Astrocyte (in vitro differentiated cells and primary cell): Measurements from ENCODE around the gene ATP6V1E1. TPM values are rescaled to one million over a fixed set of nuclear protein-coding genes. Genes with fewer than 3 reads are reported as not detected.
A peak's percentile ranks its signal among the peaks of the same experiment; 100 is the strongest.

Experiments
- DNase-seq: peaks from one replicate; pipeline ENCODE4 v3.0.0-alpha.2; 2010; ENCODE audit warnings: low read depth
- FAIRE-seq: peaks from 2 replicates; lab custom pipeline; 2011; peaks lifted over from hg19 to GRCh38; lab: Jason Lieb, UNC
- H2AFZ ChIP-seq: 2 replicates; pipeline ENCODE4 v1.6.0; 2012; ENCODE audit warnings: low read depth, low read length, inconsistent platforms
- H3K27ac ChIP-seq: 2 replicates; pipeline ENCODE4 v1.5.1; 2011; ENCODE audit warnings: low read depth, low read length, inconsistent platforms
- H3K27me3 ChIP-seq: 2 replicates; pipeline ENCODE4 v1.6.0; 2011; ENCODE audit warnings: low read length, inconsistent platforms; ENCODE audit not compliant: insufficient read depth
- H3K36me3 ChIP-seq: 2 replicates; pipeline ENCODE4 v1.5.1; 2011; ENCODE audit warnings: low read length, inconsistent platforms; ENCODE audit not compliant: insufficient read depth
- H3K4me1 ChIP-seq: 2 replicates; pipeline ENCODE4 v1.5.1; 2011; ENCODE audit warnings: low read length, inconsistent platforms; ENCODE audit not compliant: insufficient read depth
- H3K4me2 ChIP-seq: 2 replicates; pipeline ENCODE4 v1.6.0; 2012; ENCODE audit warnings: low read length, inconsistent platforms
- H3K4me3 ChIP-seq: 2 replicates; pipeline ENCODE4 v1.5.1; 2011; ENCODE audit warnings: low read depth, mild to moderate bottlenecking, low read length, inconsistent platforms; ENCODE audit not compliant: insufficient read depth
- H3K79me2 ChIP-seq: 2 replicates; pipeline ENCODE4 v1.6.0; 2012; ENCODE audit warnings: mild to moderate bottlenecking, low read length, inconsistent platforms; ENCODE audit not compliant: insufficient read depth
- H3K9ac ChIP-seq: 2 replicates; pipeline ENCODE4 v1.6.0; 2012; ENCODE audit warnings: mild to moderate bottlenecking, low read length, inconsistent platforms
- H3K9me3 ChIP-seq: 2 replicates; pipeline ENCODE4 v1.5.1; 2012; ENCODE audit warnings: low read depth, mild to moderate bottlenecking, low read length, inconsistent platforms; ENCODE audit not compliant: insufficient read depth
- H4K20me1 ChIP-seq: 2 replicates; pipeline ENCODE4 v1.6.0; 2012; ENCODE audit warnings: low read length, inconsistent platforms; ENCODE audit not compliant: insufficient read depth
- H3K27ac Mint-ChIP-seq: one replicate; pipeline ENCODE4 v1.8.0; 2021; ENCODE audit warnings: mild to moderate bottlenecking, mixed read lengths; ENCODE audit not compliant: unreplicated experiment
- H3K27me3 Mint-ChIP-seq: one replicate; pipeline ENCODE4 v1.8.0; 2021; ENCODE audit warnings: low read depth, mixed read lengths; ENCODE audit not compliant: unreplicated experiment
- H3K36me3 Mint-ChIP-seq: one replicate; pipeline ENCODE4 v1.8.0; 2021; ENCODE audit warnings: low read depth, mixed read lengths; ENCODE audit not compliant: unreplicated experiment
- H3K4me1 Mint-ChIP-seq: one replicate; pipeline ENCODE4 v1.8.0; 2021; ENCODE audit warnings: low read depth, mixed read lengths; ENCODE audit not compliant: unreplicated experiment
- H3K4me3 Mint-ChIP-seq: one replicate; pipeline ENCODE4 v1.8.0; 2021; ENCODE audit warnings: mild to moderate bottlenecking, moderate library complexity, mixed read lengths; ENCODE audit not compliant: unreplicated experiment
- H3K9me3 Mint-ChIP-seq: one replicate; pipeline ENCODE4 v1.8.0; 2021; ENCODE audit warnings: mild to moderate bottlenecking, mixed read lengths; ENCODE audit not compliant: unreplicated experiment
- CTCF ChIP-seq: IDR thresholded peaks from 2 replicates; pipeline ENCODE4 v1.5.1; 2011; ENCODE audit warnings: low read depth, mild to moderate bottlenecking, inconsistent platforms, low read length, moderate library complexity; ENCODE audit not compliant: insufficient read depth
- EZH2 ChIP-seq: IDR thresholded peaks from 2 replicates; pipeline ENCODE4 v1.6.1; 2012; ENCODE audit warnings: mild to moderate bottlenecking, low read length, inconsistent platforms; ENCODE audit not compliant: insufficient read depth
- total RNA-seq: library from RNA; stranded (reverse); gene quantifications from 2 replicates; pipeline ENCODE4 v1.2.1, GENCODE V29; 2021

ATP6V1E1 gene
- total RNA-seq, 1 donor from 2014 or later, result 160 TPM

- DNase-seq, result peak; percentile 38
- no peaks in the 10 kb centered on the region for H3K9me3 Mint-ChIP-seq
- TF ChIP-seq CTCF, result no peak
- no peak for TF ChIP-seq EZH2
These were observed 10.7 kb upstream of the ATP6V1E1 start for GRCh38 chr22:17639247-17639741.

GRCh38 chr22:17638432-17639246 lies 10.1 kb upstream of the ATP6V1E1 start, which contains the start of gene BCL2L13:
Gene BCL2L13 (plus strand): TSS chr22:17638757. CDS start chr22:17655712, 16,955 bp downstream.
- H3K4me3 Mint-ChIP-seq, result peak within 1 kb of the TSS; percentile 91
- Histone ChIP-seq H4K20me1 (no peaks in the 10 kb centered on the region), H3K27ac (peak within 1 kb of the TSS; percentile 99), H3K27me3 (no peaks in the 10 kb centered on the region), H3K36me3 (no peaks in the 10 kb centered on the region), H3K9ac (peak within 1 kb of the TSS; percentile 99), H3K4me3 (peak within 1 kb of the TSS; percentile 90), H2AFZ (peak within 1 kb of the TSS; percentile 84), H3K79me2 (peaks cover 44% of the 10 kb centered on the region), H3K4me1 (peaks cover 13% of the 10 kb centered on the region), H3K9me3 (no peaks in the 10 kb centered on the region), H3K4me2 (peak within 1 kb of the TSS; percentile 91)
- TF ChIP-seq EZH2, result no peak
- TF ChIP-seq CTCF, result no peak
- H3K4me1 Mint-ChIP-seq, result peaks cover 9% of the 10 kb centered on the region
- H3K9me3 Mint-ChIP-seq, result no peaks in the 10 kb centered on the region
- H3K36me3 Mint-ChIP-seq, result peaks cover 4% of the 10 kb centered on the region
- H3K27me3 Mint-ChIP-seq, result no peaks in the 10 kb centered on the region
- peak within 1 kb of the TSS; percentile 94 for H3K27ac Mint-ChIP-seq
- DNase-seq (peak; percentile 84), FAIRE-seq (no peak)

More at GRCh38 chr22:17639247-17639741, 10.7 kb upstream of the ATP6V1E1 start:
- peak overlapping the region; percentile 99 for H3K9ac ChIP-seq
- H3K4me2 ChIP-seq, result peak overlapping the region; percentile 91
- peaks cover 9% of the 10 kb centered on the region for H3K4me1 ChIP-seq
- Mint-ChIP-seq H3K4me3 (peak overlapping the region; percentile 91), H3K36me3 (peaks cover 4% of the 10 kb centered on the region), H3K27me3 (no peaks in the 10 kb centered on the region), H3K4me1 (peaks cover 4% of the 10 kb centered on the region), H3K27ac (peak overlapping the region; percentile 94)
- no peaks in the 10 kb centered on the region for H3K9me3 ChIP-seq
- H3K27me3 ChIP-seq, result no peaks in the 10 kb centered on the region
- peaks cover 44% of the 10 kb centered on the region for H3K79me2 ChIP-seq
- H3K27ac ChIP-seq, result peak overlapping the region; percentile 99
- peak overlapping the region; percentile 90 for H3K4me3 ChIP-seq
- H4K20me1 ChIP-seq, result no peaks in the 10 kb centered on the region
- H3K36me3 ChIP-seq, result no peaks in the 10 kb centered on the region
- FAIRE-seq, result no peak
- H2AFZ ChIP-seq, result peak overlapping the region; percentile 84

DNA sequence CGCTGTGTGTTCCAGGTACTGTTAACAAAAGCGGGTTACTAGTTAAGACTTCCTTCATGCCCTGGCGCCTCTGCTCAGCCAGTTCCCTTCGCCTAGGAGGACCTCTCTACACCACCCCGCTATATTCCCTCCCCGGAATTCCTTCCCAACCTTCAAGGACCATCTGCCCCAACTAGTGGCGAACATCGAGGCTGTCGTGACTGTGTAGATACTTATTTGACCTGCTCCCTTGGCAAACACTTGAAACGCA lies 9.6 kb upstream of the ATP6V1E1 start:
- Histone ChIP-seq H3K4me1 (peaks cover 18% of the 10 kb centered on the region), H3K4me2 (peak overlapping the region; percentile 91), H3K9me3 (no peaks in the 10 kb centered on the region), H3K27ac (peak overlapping the region; percentile 99), H3K27me3 (no peaks in the 10 kb centered on the region), H2AFZ (peak overlapping the region; percentile 84), H3K9ac (peak overlapping the region; percentile 99), H3K36me3 (no peaks in the 10 kb centered on the region), H4K20me1 (no peaks in the 10 kb centered on the region), H3K79me2 (peaks cover 41% of the 10 kb centered on the region), H3K4me3 (peak overlapping the region; percentile 90)
- Mint-ChIP-seq H3K27me3 (no peaks in the 10 kb centered on the region), H3K27ac (peak overlapping the region; percentile 94), H3K4me3 (peak overlapping the region; percentile 91), H3K36me3 (peaks cover 4% of the 10 kb centered on the region), H3K9me3 (no peaks in the 10 kb centered on the region), H3K4me1 (peaks cover 14% of the 10 kb centered on the region)
- TF ChIP-seq EZH2 (no peak), CTCF (no peak)
- DNase-seq (no peak), FAIRE-seq (no peak)
